ENCODE data around the gene GAPDHS. TPM values are rescaled to one million over a fixed set of nuclear protein-coding genes. Genes with fewer than 3 reads are reported as not detected.

Gene GAPDHS
- total RNA-seq, 1 experiment from 2014 or later: not detected

DNA sequence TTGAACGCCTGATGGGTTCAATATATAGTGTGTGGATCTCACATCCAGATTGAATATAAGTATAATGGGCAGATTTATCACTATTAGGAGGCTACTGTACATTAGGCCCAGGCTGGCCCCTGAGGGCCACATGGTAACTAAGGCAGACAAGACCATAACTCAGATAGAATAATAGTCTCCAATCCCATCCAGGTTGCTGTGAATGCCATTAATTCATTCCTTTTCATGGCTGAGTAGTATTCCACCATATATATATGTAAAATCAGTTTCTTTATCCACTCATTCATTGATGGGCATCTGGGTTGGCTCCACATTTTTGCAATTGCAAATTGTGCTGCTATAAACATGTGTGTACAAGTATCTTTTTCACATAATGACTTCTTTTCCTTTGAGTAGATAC, 44.7 kb downstream of the GAPDHS start:
- ATAC-seq (no peak), DNase-seq (ENCODE audit: low read depth, low spot score) (no peak)
- intact Hi-C loops (cut with micrococcal nuclease): no loop called here
- H4K20me1 ChIP-seq (ENCODE audit: insufficient read depth): no peaks in the 10 kb centered on the region
- no peaks in the 10 kb centered on the region for H3K79me2 ChIP-seq (ENCODE audit: insufficient read depth, low read length)
- RAD21 ChIA-PET (ENCODE audit: low non-redundant PET in 1 of 2, low total read pairs in 2 of 2, uncharacterized antibody in 2 of 2, unreplicated experiment in 2 of 2): no interaction called here
- no peaks in the 10 kb centered on the region for H3K9me2 ChIP-seq (ENCODE audit: insufficient read depth)
- H3K4me1 ChIP-seq (ENCODE audit: control insufficient read depth in 1 of 2, insufficient read depth in 2 of 2, low read length in 2 of 2): no peaks in the 10 kb centered on the region
- no peak overlapping the region for H3K4me2 ChIP-seq (ENCODE audit: low read length)
- H3K4me3 ChIP-seq (replicated peaks in 1 of 2; ENCODE audit: low read depth in 1 of 2, low read length in 2 of 2): no peak overlapping the region
- TF ChIP-seq TCF7L2 (IDR thresholded peaks at IDR 0.05; ENCODE audit: borderline replicate concordance, extremely low read depth, insufficient read depth, insufficient read length): no peak
- TF ChIP-seq SIN3A (IDR thresholded peaks at IDR 0.05; ENCODE audit: low read depth): no peak
- TF ChIP-seq POLR2AphosphoS5 (IDR thresholded peaks at IDR 0.05; ENCODE audit: low read depth, low read length): no peak
- no peaks in the 10 kb centered on the region for H3K36me3 ChIP-seq (ENCODE audit: control insufficient read depth in 1 of 2, insufficient read depth in 2 of 2, low read length in 2 of 2)
- POLR2A ChIA-PET: no interaction called here
- H3K9ac ChIP-seq (ENCODE audit: low read length): no peak overlapping the region
- H3K27me3 ChIP-seq (ENCODE audit: insufficient read depth, low read length): no peaks in the 10 kb centered on the region
- BruUV-seq (replicated peaks): no TSS peak
- H3K9me3 ChIP-seq (ENCODE audit: control insufficient read depth in 1 of 2, insufficient read depth in 1 of 2, low read depth in 1 of 2, low read length in 2 of 2): peaks cover 3 to 9% of the 10 kb centered on the region in 2 experiments; a peak in 2 of 4 replicates
- CTCF ChIA-PET: no interaction called here
- no peak overlapping the region for H2AFZ ChIP-seq (ENCODE audit: low read depth, low read length, poor library complexity, severe bottlenecking)
- no peak overlapping the region for H3K27ac ChIP-seq (ENCODE audit: low read depth, low read length)

DNA sequence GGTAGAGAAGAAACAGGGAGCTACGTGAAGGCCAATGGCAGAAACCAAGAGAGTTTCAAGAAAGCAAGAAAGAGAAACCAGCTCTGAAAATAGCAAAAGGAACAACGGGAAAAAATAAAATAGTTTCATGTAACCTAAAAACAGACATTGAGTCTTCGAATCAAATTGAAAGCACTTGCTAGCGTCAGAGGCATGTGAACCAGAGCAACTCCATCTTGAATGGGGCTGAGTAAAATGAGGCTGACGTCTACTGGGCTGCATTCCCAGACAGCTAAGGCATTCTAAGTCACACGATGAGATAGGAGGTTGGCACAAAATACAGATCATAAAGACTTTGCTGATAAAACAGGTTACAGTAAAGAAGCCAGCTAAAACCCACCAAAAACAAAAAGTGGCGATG, 45.5 kb downstream of the GAPDHS start:
- no peak for TF ChIP-seq TCF7L2 (IDR thresholded peaks at IDR 0.05; ENCODE audit: borderline replicate concordance, extremely low read depth, insufficient read depth, insufficient read length)
- TF ChIP-seq, protein P1, sequence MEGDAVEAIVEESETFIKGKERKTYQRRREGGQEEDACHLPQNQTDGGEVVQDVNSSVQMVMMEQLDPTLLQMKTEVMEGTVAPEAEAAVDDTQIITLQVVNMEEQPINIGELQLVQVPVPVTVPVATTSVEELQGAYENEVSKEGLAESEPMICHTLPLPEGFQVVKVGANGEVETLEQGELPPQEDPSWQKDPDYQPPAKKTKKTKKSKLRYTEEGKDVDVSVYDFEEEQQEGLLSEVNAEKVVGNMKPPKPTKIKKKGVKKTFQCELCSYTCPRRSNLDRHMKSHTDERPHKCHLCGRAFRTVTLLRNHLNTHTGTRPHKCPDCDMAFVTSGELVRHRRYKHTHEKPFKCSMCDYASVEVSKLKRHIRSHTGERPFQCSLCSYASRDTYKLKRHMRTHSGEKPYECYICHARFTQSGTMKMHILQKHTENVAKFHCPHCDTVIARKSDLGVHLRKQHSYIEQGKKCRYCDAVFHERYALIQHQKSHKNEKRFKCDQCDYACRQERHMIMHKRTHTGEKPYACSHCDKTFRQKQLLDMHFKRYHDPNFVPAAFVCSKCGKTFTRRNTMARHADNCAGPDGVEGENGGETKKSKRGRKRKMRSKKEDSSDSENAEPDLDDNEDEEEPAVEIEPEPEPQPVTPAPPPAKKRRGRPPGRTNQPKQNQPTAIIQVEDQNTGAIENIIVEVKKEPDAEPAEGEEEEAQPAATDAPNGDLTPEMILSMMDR (IDR thresholded peaks at IDR 0.05 in 2 of 3, conservative IDR thresholded peaks at IDR 0.05 in 1 of 3; ENCODE audit: borderline replicate concordance in 1 of 3, insufficient read depth in 1 of 3, low read depth in 2 of 3, low read length in 2 of 3): no peak
- no peak overlapping the region for H3K9ac ChIP-seq (ENCODE audit: low read length)
- no peak overlapping the region for H2AFZ ChIP-seq (ENCODE audit: low read depth, low read length, poor library complexity, severe bottlenecking)
- no peak for ATAC-seq
- H3K79me2 ChIP-seq (ENCODE audit: insufficient read depth, low read length): no peaks in the 10 kb centered on the region
- ChIA-PET RAD21 (ENCODE audit: low non-redundant PET in 1 of 2, low total read pairs in 2 of 2, uncharacterized antibody in 2 of 2, unreplicated experiment in 2 of 2) (no interaction called here), CTCF (no interaction called here), POLR2A (no interaction called here)
- H4K20me1 ChIP-seq (ENCODE audit: insufficient read depth): no peaks in the 10 kb centered on the region
- H3K36me3 ChIP-seq (ENCODE audit: control insufficient read depth in 1 of 2, insufficient read depth in 2 of 2, low read length in 2 of 2): no peaks in the 10 kb centered on the region
- no peaks in the 10 kb centered on the region for H3K27me3 ChIP-seq (ENCODE audit: insufficient read depth, low read length)
- no peak overlapping the region for H3K4me3 ChIP-seq (replicated peaks in 1 of 2; ENCODE audit: low read depth in 1 of 2, low read length in 2 of 2)
- BruUV-seq (replicated peaks): no TSS peak
- no peaks in the 10 kb centered on the region for H3K9me2 ChIP-seq (ENCODE audit: insufficient read depth)
- no peaks in the 10 kb centered on the region for H3K4me1 ChIP-seq (ENCODE audit: control insufficient read depth in 1 of 2, insufficient read depth in 2 of 2, low read length in 2 of 2)
- intact Hi-C loops (cut with micrococcal nuclease): no loop called here
- DNase-seq (ENCODE audit: low read depth, low spot score): no peak
- H3K27ac ChIP-seq (ENCODE audit: low read depth, low read length): no peak overlapping the region
- H3K9me3 ChIP-seq (ENCODE audit: control insufficient read depth in 1 of 2, insufficient read depth in 1 of 2, low read depth in 1 of 2, low read length in 2 of 2): peaks cover 3 to 9% of the 10 kb centered on the region in 2 experiments; a peak in 2 of 4 replicates
- H3K4me2 ChIP-seq (ENCODE audit: low read length): no peak overlapping the region
